ENCODE measurements around the gene SBK2. TPM values are rescaled to one million over a fixed set of nuclear protein-coding genes. Genes with fewer than 3 reads are reported as not detected.

Gene SBK2
- total RNA-seq, 4 donors from 2014 or later, result not detected

- peaks cover 11 to 18% of the 10 kb centered on the region in 2 donors for H3K36me3 ChIP-seq
- DNase-seq, result peak; percentile 59 to 62
- WGBS, 2 donors, result 8 to 30% methylated on average over 6 of the region's 6 CpGs
- TF ChIP-seq CTCF (IDR thresholded peaks at IDR 0.05) (no peak), POLR2A (IDR thresholded peaks at IDR 0.05) (peak in 1 of 2 donors; percentile 16)
- H3K4me3 ChIP-seq (replicated peaks in 1 of 3), result no peak overlapping the region
- H3K27ac ChIP-seq, result peak overlapping the region; percentile 95 to 97 (median 96)
- no peaks in the 10 kb centered on the region for H3K9me3 ChIP-seq
- H3K27me3 ChIP-seq, result no peaks in the 10 kb centered on the region
- H3K4me1 ChIP-seq, result peaks cover 12 to 26% of the 10 kb centered on the region in 2 donors
- intact Hi-C loops (cut with DNase I), result no loop called here
These were observed 44.9 kb upstream of the SBK2 start for GRCh38 chr19:55581823-55582223.

GRCh38 chr19:55581145-55581822 lies 44.4 kb upstream of the SBK2 start:
- peaks cover 11 to 24% of the 10 kb centered on the region in 2 donors for H3K4me1 ChIP-seq
- WGBS, 2 donors, result 32% methylated on average over 11 to 12 of the region's 12 CpGs
- DNase-seq, result peak in 1 of 2 donors; percentile 18
- H3K9me3 ChIP-seq, result no peaks in the 10 kb centered on the region
- TF ChIP-seq CTCF (IDR thresholded peaks at IDR 0.05), result no peak
- TF ChIP-seq POLR2A (IDR thresholded peaks at IDR 0.05), result no peak
- peaks cover 11 to 18% of the 10 kb centered on the region in 2 donors for H3K36me3 ChIP-seq
- peak overlapping the region; percentile 19 to 95 (median 65) for H3K4me3 ChIP-seq (replicated peaks in 1 of 3)
- H3K27me3 ChIP-seq, result no peaks in the 10 kb centered on the region
- H3K27ac ChIP-seq, result peak overlapping the region; percentile 87 to 97 (median 96)
- intact Hi-C loops (cut with DNase I), result no loop called here

- TF ChIP-seq POLR2A (IDR thresholded peaks at IDR 0.05), result no peak
- TF ChIP-seq CTCF (IDR thresholded peaks at IDR 0.05), result no peak
- no peaks in the 10 kb centered on the region for H3K27me3 ChIP-seq
- peak; percentile 85 to 87 for DNase-seq
- 0 to 1% methylated on average over 10 to 13 of the region's 24 CpGs for WGBS, 2 donors
- intact Hi-C loops (cut with DNase I), result no loop called here
- peaks cover 11 to 24% of the 10 kb centered on the region in 2 donors for H3K4me1 ChIP-seq
- no peaks in the 10 kb centered on the region for H3K9me3 ChIP-seq
- peak within 1 kb of the TSS; percentile 87 to 97 (median 96) for H3K27ac ChIP-seq
- H3K36me3 ChIP-seq, result peaks cover 11 to 18% of the 10 kb centered on the region in 2 donors
- H3K4me3 ChIP-seq (replicated peaks in 1 of 3), result peak within 1 kb of the TSS; percentile 19 to 95 (median 65)
These were observed 43.8 kb upstream of the SBK2 start, which contains the start of gene ZNF579 for GRCh38 chr19:55580628-55581144. TSS of gene ZNF579 (minus strand) at chr19:55580848. CDS start at chr19:55579639, 1,209 bp downstream.

GRCh38 chr19:55579766-55580621 lies 43.1 kb upstream of the SBK2 start:
- 11 to 13% methylated on average over 15 to 17 of the region's 20 CpGs for WGBS, 2 donors
- peak; percentile 60 to 62 for DNase-seq
- no peak for TF ChIP-seq CTCF (IDR thresholded peaks at IDR 0.05)
- TF ChIP-seq POLR2A (IDR thresholded peaks at IDR 0.05), result no peak
- Histone ChIP-seq H3K4me3 (replicated peaks in 1 of 3) (peak overlapping the region; percentile 19 to 95 (median 65)), H3K27me3 (no peaks in the 10 kb centered on the region), H3K27ac (peak overlapping the region; percentile 87 to 97 (median 96)), H3K36me3 (peaks cover 11 to 18% of the 10 kb centered on the region in 2 donors), H3K9me3 (no peaks in the 10 kb centered on the region), H3K4me1 (peaks cover 11 to 24% of the 10 kb centered on the region in 2 donors)
- intact Hi-C loops (cut with DNase I), result no loop called here
